ENCODE data around the gene PACRG.

Gene PACRG

GRCh38 chr6:163078712-163079111 is 350.9 kb downstream of the PACRG start:
- Histone ChIP-seq H3K27me3 (ENCODE audit: insufficient read depth, low read depth) (no peaks in the 10 kb centered on the region), H3K4me3 (IDR thresholded peaks at IDR 0.05; ENCODE audit: insufficient read depth, low read depth, low read length) (no peak overlapping the region)

GRCh38 chr6:163080228-163080627 is 352.5 kb downstream of the PACRG start:
- no peak overlapping the region for H3K4me3 ChIP-seq (IDR thresholded peaks at IDR 0.05; ENCODE audit: insufficient read depth, low read depth, low read length)
- H4K20me1 ChIP-seq (ENCODE audit: insufficient read depth), result no peaks in the 10 kb centered on the region
- H3K27me3 ChIP-seq (ENCODE audit: insufficient read depth, low read depth), result no peaks in the 10 kb centered on the region
- no peak overlapping the region for H3K9ac ChIP-seq
- TF ChIP-seq CTCF (conservative IDR thresholded peaks at IDR 0.05; ENCODE audit: low read depth, low read length), result no peak
- no peak overlapping the region for H2AFZ ChIP-seq (ENCODE audit: low read depth)
- no peak overlapping the region for H3K4me2 ChIP-seq
- H3K36me3 ChIP-seq (ENCODE audit: insufficient read depth), result no peaks in the 10 kb centered on the region
- H3K79me2 ChIP-seq (ENCODE audit: insufficient read depth, low read depth), result no peaks in the 10 kb centered on the region
- H3K4me1 ChIP-seq (ENCODE audit: low read depth, poor library complexity, severe bottlenecking), result no peaks in the 10 kb centered on the region
- no peak overlapping the region for H3K27ac ChIP-seq

More at GRCh38 chr6:163078712-163079111, 350.9 kb downstream of the PACRG start:
- no peaks in the 10 kb centered on the region for H4K20me1 ChIP-seq (ENCODE audit: insufficient read depth)
- no peak for TF ChIP-seq CTCF (conservative IDR thresholded peaks at IDR 0.05; ENCODE audit: low read depth, low read length)
- no peaks in the 10 kb centered on the region for H3K79me2 ChIP-seq (ENCODE audit: insufficient read depth, low read depth)
- no peak overlapping the region for H2AFZ ChIP-seq (ENCODE audit: low read depth)
- no peaks in the 10 kb centered on the region for H3K36me3 ChIP-seq (ENCODE audit: insufficient read depth)
- no peak overlapping the region for H3K27ac ChIP-seq
- no peaks in the 10 kb centered on the region for H3K4me1 ChIP-seq (ENCODE audit: low read depth, poor library complexity, severe bottlenecking)
- no peak overlapping the region for H3K4me2 ChIP-seq
- no peak overlapping the region for H3K9ac ChIP-seq

GRCh38 chr6:163083141-163083540 is 355.4 kb downstream of the PACRG start:
- no peaks in the 10 kb centered on the region for H3K27me3 ChIP-seq (ENCODE audit: insufficient read depth, low read depth)
- H3K27ac ChIP-seq, result no peak overlapping the region
- H3K4me3 ChIP-seq (IDR thresholded peaks at IDR 0.05; ENCODE audit: insufficient read depth, low read depth, low read length), result no peak overlapping the region
- no peaks in the 10 kb centered on the region for H3K4me1 ChIP-seq (ENCODE audit: low read depth, poor library complexity, severe bottlenecking)
- no peaks in the 10 kb centered on the region for H4K20me1 ChIP-seq (ENCODE audit: insufficient read depth)
- no peak overlapping the region for H3K4me2 ChIP-seq
- no peaks in the 10 kb centered on the region for H3K36me3 ChIP-seq (ENCODE audit: insufficient read depth)
- TF ChIP-seq CTCF (conservative IDR thresholded peaks at IDR 0.05; ENCODE audit: low read depth, low read length), result no peak
- no peak overlapping the region for H2AFZ ChIP-seq (ENCODE audit: low read depth)
- no peaks in the 10 kb centered on the region for H3K79me2 ChIP-seq (ENCODE audit: insufficient read depth, low read depth)
- H3K9ac ChIP-seq, result no peak overlapping the region

- no peaks in the 10 kb centered on the region for H3K4me1 ChIP-seq (ENCODE audit: low read depth, poor library complexity, severe bottlenecking)
- no peaks in the 10 kb centered on the region for H3K27me3 ChIP-seq (ENCODE audit: insufficient read depth, low read depth)
- no peak overlapping the region for H3K27ac ChIP-seq
- no peaks in the 10 kb centered on the region for H3K79me2 ChIP-seq (ENCODE audit: insufficient read depth, low read depth)
- TF ChIP-seq CTCF (conservative IDR thresholded peaks at IDR 0.05; ENCODE audit: low read depth, low read length), result no peak
- no peak overlapping the region for H3K4me3 ChIP-seq (IDR thresholded peaks at IDR 0.05; ENCODE audit: insufficient read depth, low read depth, low read length)
- H3K9ac ChIP-seq, result no peak overlapping the region
- H2AFZ ChIP-seq (ENCODE audit: low read depth), result no peak overlapping the region
- no peak overlapping the region for H3K4me2 ChIP-seq
- H3K36me3 ChIP-seq (ENCODE audit: insufficient read depth), result no peaks in the 10 kb centered on the region
- no peaks in the 10 kb centered on the region for H4K20me1 ChIP-seq (ENCODE audit: insufficient read depth)
Observed at GRCh38 chr6:163085426-163085825, 357.7 kb downstream of the PACRG start.
